ENCODE results near the gene TNNC1.

TNNC1 gene

GRCh38 chr3:52453496-52454249, at the start of gene TNNC1:
TNNC1 (minus strand) TSS chr3:52454041; CDS start chr3:52454015, 26 bp downstream.
- DNase-seq, result no peak

GRCh38 chr3:52502808-52503350, 49.0 kb upstream of the TNNC1 start:
- DNase-seq, result no peak

GRCh38 chr3:52502001-52502400, 48.2 kb upstream of the TNNC1 start:
- no peak for DNase-seq

GRCh38 chr3:52501046-52501445, 47.2 kb upstream of the TNNC1 start:
- no peak for DNase-seq

- DNase-seq, result no peak
Measured at GRCh38 chr3:52498137-52499054, 44.6 kb upstream of the TNNC1 start.

- no peak for DNase-seq
Measured at GRCh38 chr3:52495777-52496602, 42.1 kb upstream of the TNNC1 start.

GRCh38 chr3:52494886-52495495, 41.1 kb upstream of the TNNC1 start, which contains the start of gene STAB1:
STAB1 (plus strand) TSS chr3:52495338; CDS start chr3:52495414, 76 bp downstream.
- no peak for DNase-seq

- DNase-seq, result no peak
Measured at GRCh38 chr3:52494445-52494844, 40.6 kb upstream of the TNNC1 start.

GRCh38 chr3:52493232-52494017, 39.6 kb upstream of the TNNC1 start:
- DNase-seq, result no peak

GRCh38 chr3:52492059-52492458, 38.2 kb upstream of the TNNC1 start:
- DNase-seq, result no peak

GRCh38 chr3:52490939-52491526, 37.2 kb upstream of the TNNC1 start:
- DNase-seq, result no peak

GRCh38 chr3:52490035-52490938, 36.4 kb upstream of the TNNC1 start:
- no peak for DNase-seq

- DNase-seq, result no peak
Measured at GRCh38 chr3:52489453-52489852, 35.6 kb upstream of the TNNC1 start.

GRCh38 chr3:52488746-52489145, 34.9 kb upstream of the TNNC1 start:
- DNase-seq, result no peak

- no peak for DNase-seq
Measured at GRCh38 chr3:52487788-52488691, 34.2 kb upstream of the TNNC1 start.

GRCh38 chr3:52487050-52487787, 33.4 kb upstream of the TNNC1 start:
- no peak for DNase-seq

GRCh38 chr3:52484680-52485461, 31.0 kb upstream of the TNNC1 start:
- DNase-seq, result no peak
